NCI-H1436 (cell line): ENCODE data around the gene EEF1AKMT2.
"Not testable (repeated sequence)": the region's sequence is repeated elsewhere in the genome, so short reads cannot be mapped to it uniquely, and the experiment has no call there.

Experiments
- DNase-seq: peaks from one replicate; lab custom pipeline; 2025; lab: John Stamatoyannopoulos, UW

EEF1AKMT2 gene

DNA sequence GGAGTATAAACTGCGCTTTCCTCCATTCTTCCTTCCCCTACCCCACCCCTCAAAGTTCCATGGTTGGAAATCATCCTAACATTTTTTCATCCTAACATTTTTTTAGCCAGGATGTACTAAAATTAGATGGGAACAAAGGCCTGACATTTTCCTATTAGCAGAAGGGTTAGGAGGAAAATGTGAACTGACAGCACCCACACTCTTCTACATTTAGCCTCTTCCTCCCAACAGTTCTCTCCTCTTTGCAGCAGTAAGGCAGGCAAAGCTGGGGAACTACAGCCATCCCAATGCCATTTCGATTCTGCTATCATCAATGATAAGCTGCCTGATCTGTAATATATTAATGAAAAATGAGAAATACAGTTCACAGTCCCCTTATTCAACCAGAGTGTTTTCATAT lies 36.1 kb downstream of the EEF1AKMT2 start:
- no peak for DNase-seq

DNA sequence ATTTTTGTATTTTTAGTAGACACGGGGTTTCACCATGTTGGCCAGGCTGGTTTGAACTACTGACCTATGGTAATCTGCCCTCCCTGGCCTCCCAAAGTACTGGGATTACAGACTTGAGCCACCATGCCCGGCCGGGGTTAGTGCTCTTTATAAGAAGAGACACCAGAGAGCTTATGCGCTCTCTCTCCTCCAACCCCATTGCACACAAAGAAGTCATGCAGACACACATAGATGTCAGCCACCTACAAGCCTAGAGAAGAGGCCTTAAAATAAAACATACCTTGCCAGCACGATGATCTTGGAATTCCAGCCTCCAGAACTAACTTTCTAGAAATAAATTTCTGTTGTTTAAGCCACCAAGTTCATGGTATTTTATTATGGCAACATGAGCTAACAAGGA lies 37.5 kb downstream of the EEF1AKMT2 start:
- no peak for DNase-seq

DNA sequence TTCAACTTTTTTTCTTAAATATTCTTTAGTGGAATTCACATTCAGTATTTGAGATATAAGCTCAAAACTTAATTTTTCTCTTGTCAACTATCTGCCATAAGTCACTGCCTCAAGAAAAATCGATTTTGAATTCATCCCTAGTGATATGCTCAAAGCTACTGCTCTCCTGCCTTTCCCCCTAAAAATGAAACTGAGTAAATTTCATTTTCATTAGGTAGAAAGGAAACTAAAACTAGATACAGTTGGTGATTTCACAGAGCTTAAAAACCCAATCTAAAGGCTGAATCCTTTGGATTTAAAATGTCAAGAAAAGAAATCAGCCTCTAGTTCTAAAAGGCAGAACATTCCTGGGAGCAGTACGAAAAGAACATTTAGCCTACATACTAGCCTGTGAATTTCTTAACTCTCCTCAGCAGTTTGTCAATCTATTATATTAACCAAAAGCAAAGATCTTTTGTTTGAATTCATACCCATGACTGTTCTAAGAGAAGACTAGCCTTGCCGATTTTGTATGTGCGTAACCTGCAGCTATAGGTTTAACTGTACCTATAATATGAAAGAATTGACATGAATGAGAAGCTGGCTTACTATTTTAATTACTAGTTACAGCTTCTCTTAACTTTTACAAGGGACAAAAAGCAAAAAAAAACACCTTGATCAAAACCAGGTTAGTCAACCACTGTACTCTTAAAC lies 42.6 kb downstream of the EEF1AKMT2 start:
- DNase-seq, result no peak

DNA sequence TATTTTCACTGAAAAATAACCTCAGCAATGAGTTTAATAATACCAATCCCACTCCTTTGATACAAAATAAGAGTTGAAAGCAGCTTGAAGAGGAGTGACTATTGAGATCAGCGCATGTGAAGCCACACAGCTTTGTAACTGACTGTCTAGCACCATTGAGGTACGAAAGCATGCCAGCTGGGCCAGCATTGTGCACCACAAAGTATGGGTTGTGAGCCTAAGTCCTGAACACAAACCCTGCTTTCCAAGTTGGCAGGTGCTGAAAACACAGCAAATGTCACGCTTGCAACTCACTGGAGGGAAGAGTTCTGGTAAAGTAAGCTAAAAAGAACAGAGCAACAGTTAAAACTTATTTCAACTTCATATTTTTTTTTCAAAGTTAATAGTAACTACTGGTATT lies 43.5 kb downstream of the EEF1AKMT2 start:
- no peak for DNase-seq

DNA sequence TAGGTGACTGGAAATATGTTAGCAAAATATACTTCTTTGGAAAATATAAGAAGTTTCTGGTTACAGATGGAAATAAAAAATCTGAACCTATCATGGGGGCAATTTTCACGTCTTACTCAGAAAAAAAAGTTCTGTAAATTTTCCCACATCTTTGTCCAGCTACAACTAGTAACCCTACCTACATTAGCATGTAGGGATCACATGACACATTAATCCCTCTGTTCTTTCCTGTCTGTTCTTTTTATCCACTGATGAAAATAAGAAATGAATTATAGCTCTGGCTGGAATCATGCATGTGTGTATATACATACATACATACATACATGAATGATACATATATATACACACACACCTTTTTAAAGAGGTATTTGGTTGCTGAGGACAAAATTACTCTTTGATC lies 43.9 kb downstream of the EEF1AKMT2 start:
- DNase-seq, result no peak

DNA sequence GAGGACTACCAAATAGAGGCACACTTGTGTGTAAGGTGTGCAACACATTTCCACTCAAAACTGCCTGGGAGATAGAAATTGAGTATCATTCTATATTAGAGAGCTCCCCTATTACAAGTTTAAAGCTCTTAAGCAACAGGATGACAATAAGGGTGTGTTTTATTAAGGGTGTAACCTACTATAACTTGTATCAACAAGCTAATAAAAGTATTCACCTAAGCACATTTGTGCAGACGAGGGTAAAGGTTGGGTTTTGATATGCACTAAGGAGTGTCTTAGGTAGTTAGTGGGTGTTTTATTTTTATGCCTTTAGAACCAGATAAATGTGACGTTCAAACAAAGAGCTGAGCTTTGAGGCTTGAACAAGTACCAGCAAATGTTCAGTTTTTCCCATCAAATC lies 44.7 kb downstream of the EEF1AKMT2 start:
- no peak for DNase-seq

DNA sequence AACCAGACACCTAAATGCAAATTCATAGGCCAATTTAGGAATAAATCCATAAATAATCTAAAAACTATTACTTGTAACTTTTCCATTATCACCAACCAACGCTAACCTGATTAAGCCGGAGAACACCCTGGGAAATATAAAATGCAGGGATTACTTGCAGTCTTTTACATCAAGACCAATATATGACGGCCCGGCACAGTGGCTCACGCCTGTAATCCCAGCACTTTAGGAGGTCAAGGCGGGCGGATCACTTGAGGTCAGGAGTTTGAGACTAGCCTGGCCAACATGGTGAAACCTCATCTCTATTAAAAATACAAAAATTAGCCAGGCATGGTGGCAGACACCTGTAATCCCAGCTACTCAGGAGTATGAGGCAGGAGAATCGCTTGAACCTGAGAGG lies 45.2 kb downstream of the EEF1AKMT2 start:
- not testable (repeated sequence) for DNase-seq

DNA sequence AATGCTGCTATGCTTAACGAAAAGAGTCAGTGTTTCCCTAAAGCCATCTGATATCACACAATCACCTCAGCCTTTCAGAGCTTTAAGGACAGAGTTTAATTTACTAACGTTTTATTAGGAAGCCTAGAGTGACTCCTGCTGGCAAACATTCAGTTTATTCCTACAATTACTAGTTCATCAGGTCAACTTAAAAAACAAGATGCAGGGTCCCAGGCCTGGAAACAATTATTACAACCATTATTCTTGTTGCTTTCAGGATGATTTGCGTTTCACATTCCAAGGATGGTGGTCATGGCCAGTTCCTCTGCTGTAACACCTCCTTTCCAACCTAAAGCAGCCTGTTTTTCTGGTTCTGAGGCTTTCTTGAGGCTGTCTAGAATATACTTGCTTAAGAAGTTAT lies 46.0 kb downstream of the EEF1AKMT2 start:
- peak; percentile 35 for DNase-seq

DNA sequence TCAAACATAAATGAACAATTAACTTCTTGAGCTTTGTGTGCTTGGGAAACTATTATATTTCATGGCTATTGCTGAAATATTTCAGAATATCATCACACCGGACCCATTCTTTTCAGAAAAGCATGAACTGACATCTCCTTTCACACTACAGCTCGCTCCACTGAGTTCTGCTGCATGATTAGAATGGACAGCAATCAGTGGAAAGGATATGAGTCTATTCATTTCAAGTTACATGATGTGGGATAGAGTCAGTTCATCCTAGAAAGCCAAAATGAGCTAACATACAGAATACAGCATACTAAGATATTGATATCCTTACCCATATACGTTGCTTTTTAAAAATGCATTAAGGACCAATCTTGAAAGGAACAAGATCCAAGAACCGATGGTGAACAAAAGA lies 46.4 kb downstream of the EEF1AKMT2 start:
- no peak for DNase-seq

DNA sequence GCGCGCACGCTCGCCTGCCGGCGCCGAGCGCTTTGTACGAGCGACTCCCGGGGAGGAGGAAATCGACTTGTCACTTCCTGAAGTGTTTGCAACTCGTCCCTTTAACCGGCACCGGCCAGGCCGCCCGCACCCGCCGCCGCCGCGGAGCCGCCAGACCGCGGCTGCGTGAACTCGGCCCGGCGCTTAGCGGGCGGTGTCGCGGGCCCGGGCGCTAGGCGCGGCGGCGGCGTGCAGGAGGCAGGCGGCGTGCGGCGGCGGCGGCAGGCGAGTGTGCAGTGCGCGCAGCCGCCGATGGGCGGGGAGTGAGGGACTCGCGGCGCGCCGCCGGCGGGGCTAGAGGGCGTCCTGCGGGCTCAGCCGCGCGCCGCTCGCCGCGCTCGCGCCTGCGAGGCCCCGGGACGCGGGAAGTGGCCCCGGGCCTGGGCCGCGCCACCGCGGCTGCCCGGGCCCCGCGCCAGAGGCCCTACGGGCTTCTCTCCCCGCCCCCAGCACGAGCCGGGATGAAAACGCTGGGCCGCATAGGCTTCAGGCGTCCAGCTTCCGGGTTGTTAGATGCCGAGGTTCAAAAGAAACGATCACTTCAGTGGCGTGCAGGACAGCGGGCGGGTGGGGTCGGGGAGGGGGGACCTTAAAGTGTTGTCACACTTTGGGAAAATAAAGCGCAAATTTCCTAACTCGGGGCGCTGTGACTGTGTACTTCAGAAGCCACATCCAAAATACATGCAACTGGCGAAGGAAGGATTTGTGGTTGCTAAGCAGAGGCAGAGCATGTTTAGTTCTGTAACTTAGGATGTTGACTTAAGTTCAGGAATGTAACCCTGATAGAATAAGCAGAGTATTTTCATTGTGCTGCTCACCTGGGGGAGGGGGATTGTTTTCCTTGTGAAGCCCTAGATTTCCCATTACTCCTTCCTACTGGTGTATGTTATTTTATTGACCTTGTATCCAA lies 47.3 kb downstream of the EEF1AKMT2 start, which contains the start of gene FAM53B:
Gene FAM53B (minus strand): TSS at position 277 of the 949 bp plus-strand sequence. CDS start 37,665 bp downstream, outside the sequence.
- peak; percentile 83 for DNase-seq

DNA sequence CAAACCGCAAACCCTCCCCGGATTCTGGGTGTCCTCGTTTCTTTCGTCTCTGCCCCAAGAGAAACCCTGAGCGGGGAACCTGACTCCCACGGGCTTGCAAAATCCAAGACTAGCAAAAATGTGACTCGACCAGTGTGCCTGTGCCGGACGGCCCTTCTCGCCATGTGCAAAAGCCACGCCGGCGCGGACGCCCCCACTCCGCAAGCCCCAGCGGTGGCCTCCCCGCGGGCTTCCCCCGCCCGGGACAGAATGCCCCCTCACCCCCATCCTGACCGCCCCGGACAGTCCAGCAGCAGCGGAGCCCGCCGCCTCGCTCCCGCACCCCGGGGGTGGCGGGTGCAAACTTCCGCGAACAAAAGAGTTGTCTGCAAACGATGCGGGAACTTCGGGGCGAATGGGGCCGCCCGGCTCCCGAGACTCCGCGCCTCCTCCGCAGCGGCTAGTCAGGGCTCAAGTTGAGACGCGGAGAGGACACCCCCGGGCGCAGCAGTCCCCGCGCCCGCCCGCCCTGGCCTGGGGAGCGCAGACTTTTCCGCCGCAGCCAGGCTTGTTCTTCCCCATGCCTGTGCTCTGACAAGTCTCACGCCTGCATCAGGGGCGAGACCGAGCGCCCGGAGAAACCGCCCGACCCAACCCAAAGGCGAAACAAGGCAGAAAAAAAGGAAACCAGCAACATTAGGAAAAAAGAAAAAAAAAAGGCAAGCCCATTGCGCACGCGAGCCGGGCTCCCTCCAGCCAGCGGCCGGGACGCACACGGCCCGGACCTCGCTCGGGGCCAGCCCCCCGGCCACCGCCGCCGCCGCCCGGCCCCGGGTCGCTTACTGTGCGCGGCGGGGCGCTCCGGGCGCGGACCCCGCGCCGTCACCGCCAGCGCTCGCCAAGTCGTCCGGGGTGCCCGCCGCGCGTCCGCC lies 48.2 kb downstream of the EEF1AKMT2 start:
- no peak for DNase-seq

DNA sequence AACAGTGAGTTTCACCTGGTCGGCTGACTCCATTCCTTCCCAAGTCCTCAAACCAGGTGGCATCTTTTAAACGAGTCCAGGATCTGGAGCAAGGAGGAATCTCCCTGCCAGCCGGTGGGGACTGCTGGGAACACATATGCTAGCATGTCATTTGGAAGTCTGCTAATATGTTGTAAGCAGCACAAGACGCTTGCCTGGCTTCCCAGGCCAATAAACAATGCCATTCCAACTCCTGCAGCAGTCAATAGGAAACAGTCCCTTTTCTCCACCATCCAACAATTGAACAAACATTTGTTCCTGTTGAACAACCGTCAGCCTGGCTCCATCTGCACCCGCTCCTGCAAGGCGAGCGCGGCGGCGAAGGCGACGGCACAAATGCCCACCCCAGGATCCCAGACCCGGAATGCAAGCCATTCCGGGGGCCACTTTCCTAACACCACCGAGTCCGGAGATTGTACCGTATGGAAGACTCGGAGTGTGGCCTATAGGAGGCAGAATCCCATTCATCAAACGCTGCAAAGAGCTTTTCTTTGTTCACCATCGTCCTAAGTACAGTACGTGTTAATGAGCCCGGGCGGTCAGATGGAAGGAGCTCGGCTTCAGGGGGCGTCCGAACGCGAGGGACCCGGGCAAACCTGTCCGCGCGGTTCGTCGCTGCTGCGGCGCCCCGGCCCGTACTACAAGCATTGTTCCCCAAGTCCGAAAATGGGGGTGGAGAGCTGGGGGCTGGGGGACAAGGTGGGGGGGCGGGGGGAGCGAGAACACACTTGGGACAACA lies 49.1 kb downstream of the EEF1AKMT2 start:
- peak; percentile 52 for DNase-seq

DNA sequence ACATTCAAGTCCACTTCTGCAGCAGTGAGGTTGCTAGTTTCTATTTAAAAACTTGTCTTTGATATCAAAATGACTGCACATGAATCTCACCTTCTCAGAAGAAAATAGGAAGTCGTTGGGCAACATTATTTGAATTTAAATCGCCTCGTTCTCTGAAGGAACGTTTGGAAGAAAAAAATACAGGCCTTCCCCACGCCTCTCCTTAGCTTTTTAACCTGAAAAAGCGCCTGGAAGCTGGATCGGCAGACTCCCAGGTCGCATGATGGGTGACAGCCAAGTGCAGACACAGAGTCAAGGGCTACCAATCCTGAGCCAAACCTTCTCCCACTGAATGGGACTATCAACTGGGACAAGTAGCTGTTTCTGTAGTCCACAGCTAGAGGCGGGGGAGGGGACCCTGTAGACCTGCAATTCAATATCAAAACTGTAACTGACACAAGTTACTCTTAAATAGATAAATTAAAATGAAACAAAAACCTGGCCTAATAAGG lies 49.7 kb downstream of the EEF1AKMT2 start:
- DNase-seq, result no peak

DNA sequence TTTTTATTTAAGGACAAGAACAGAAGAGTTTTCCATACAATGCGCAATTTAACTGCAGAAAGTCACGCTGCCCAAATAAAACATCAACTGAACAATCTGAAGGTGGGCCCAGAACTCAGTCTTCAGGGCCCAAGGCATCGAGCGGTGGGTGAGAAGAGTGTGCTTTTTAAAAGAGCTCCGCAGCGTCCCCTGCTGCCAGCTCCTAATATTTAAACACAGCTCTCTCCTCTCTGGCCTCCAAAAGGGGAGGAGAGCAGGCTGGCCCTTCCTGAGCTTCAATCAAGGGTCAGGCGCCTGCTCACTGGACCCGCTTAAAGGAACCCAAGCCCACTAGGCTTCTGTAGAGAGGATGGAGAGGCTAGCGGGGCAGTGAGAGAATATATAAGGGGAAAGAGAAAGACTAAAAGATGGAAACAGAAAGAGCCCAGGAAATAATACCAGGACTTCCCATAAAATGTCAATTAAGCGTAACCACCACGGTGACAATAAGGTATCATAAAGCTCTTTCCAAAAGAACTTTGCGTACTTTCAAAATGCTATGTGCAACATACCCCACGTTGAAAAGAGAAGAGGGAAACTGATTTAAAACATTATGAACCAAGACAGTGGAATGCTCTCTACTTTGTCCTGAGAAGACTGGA lies 50.3 kb downstream of the EEF1AKMT2 start:
- peak; percentile 86 for DNase-seq

DNA sequence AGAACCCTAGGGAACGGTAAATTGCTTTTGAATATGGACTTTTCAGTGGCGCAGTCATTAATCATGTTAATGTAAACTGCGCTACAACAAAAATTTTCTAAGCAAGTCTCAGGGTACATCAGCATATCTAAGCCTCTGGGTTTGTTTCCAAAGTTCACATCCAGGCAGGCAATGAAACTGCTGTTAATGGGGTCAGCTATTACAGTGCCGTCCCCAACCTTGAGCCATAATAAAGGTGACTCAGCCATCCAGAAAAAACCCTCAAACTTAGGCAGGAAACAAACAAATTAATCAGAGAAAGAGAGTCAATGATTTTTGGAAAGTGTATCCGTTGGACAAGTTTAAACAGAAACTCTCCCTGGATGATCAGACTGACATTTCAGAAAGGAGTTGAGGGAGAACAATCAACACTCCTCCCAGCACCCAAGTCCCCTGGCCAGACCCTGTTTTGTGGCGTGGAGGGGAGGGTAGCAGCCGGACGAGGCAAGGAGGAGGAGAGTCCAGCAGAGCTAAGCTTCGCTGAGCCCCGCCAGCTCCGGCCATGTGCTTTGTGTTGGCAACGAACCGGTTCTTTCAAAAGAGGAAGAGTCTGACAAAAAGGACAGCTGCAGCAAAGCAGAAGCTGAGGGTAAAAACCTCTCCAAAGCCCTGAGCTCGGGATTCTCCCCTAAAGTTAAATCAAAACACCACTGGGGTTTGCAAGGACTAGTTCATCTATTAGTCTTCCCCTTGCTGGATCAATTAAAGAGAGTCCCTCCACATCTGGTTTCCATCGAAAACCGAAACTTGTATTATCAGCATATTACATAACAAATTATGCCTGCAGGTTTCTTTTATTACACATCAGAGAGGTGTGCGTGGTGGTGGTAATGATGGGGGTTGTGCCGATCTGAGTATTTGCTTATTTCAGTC lies 51.1 kb downstream of the EEF1AKMT2 start:
- no peak for DNase-seq

DNA sequence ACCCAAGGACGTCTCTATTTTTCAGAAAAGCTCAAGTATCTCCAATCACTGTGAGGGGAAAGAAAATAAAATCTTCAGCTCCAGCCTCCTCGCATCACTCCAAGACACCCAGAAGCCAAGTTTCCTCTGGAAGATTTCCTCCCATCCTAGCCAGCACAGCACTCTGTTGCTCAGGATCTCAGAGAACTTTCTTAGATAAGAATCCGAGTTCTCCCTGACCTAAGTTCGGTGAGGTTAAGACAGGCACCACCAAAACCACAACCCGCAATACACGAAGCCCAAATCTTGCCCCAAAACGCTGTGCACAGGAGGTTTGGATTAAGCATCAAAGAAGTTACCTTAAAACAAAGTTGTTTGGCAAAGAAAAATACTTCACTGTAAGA lies 51.7 kb downstream of the EEF1AKMT2 start:
- no peak for DNase-seq

DNA sequence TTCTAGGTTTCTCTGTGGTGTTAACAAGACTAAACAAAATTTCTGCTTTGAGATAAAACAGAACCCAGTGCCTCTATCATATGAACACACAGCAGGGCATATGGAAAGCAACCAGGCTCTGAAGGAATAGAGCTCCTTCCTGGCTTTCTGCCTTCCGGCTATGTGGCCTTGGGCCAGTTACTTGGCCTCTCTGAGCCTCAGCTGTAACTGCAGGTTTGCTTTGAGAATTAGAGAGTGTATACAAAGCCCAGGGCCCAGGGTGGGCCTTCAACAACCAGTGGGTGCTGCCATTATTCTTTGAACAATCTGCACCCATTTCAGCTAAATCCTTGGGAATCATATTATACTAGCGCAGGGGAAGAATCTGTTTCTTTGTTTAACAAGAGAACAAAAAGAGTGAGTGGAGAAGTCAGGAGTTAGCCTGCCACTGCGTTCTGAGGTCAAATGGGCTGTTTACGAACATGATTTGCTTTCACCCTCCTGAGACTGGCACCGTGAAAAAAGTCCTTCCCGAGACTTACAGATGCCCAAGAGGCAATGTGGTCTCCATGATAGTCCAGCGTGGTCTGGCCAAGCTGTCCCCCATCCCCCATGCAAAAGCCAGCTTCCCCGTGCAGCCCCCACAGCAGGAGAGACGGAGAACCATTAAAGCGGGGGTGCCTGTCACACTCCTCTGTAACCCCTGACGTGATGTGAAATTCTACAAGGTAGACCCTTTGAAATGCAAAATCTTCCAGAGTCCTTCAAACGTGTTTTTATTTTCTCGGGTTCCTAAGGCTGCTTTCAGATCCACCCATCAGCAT lies 52.4 kb downstream of the EEF1AKMT2 start:
- DNase-seq, result no peak

DNA sequence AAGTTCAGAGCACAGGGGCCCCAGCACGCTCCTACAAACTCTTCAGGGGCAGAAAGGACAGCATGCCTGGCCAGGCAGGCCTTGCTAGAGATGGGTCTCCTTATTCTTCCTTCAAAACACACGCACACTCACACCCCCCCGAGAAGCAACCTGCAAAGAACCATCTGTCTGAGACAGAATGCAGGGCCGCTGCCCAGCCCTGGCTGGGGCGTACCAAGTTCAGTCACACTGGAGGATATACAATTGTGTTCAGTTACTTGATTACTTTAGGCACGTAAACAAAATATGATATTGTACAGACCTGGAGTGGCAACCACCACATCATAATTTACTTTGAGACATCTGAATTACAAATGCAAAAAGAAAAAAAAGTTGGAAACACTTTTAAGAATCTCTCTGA lies 53.2 kb downstream of the EEF1AKMT2 start:
- DNase-seq, result no peak

DNA sequence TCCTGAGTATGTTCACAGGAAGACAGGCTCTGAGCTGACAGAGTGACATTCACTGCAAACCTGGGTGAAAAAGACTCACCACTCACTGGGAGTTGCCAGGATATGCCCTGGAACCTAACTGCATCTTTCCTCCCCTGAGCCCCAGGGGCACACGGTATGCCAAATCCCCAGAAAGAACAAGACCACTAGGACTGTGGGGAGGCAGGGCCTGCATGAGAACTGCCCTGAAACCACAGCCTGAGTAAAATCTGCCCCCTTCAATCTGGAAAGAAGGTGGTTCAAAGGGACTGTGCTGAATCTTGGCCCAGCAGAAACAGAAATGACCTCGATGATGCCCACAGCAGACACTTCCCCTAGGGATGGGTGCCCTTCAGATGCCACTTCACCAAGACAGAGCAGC lies 54.0 kb downstream of the EEF1AKMT2 start:
- no peak for DNase-seq
